ENCODE measurements around the gene UCKL1. TPM values are rescaled to one million over a fixed set of nuclear protein-coding genes. Genes with fewer than 3 reads are reported as not detected.
"Not testable (repeated sequence)": the region's sequence is repeated elsewhere in the genome, so short reads cannot be mapped to it uniquely, and the experiment has no call there.

The UCKL1 gene
- polyA plus RNA-seq, 1 donor = 51.0 TPM

- DNase-seq = no peak
Observed at GRCh38 chr20:63973160-63973479, 16.9 kb upstream of the UCKL1 start.

GRCh38 chr20:63972312-63973159, 16.3 kb upstream of the UCKL1 start:
- DNase-seq = no peak

GRCh38 chr20:63971960-63972311, 15.7 kb upstream of the UCKL1 start:
- not testable (repeated sequence) for DNase-seq

- no peak for DNase-seq
Observed at GRCh38 chr20:63970714-63971431, 14.7 kb upstream of the UCKL1 start.

- DNase-seq = peak; percentile 58
Observed at GRCh38 chr20:63969838-63970713, 13.9 kb upstream of the UCKL1 start, which contains the start of gene ZNF512B. Gene ZNF512B, minus strand, starts transcription at chr20:63969930. Its CDS starts 1,980 bp downstream, at chr20:63967950.

- no peak for DNase-seq
Observed at GRCh38 chr20:63968928-63969760, 12.9 kb upstream of the UCKL1 start.

- DNase-seq = no peak
Observed at GRCh38 chr20:63968136-63968927, 12.1 kb upstream of the UCKL1 start.

- DNase-seq = no peak
Observed at GRCh38 chr20:63967330-63968135, 11.3 kb upstream of the UCKL1 start.

GRCh38 chr20:63966944-63967322, 10.7 kb upstream of the UCKL1 start:
- DNase-seq = no peak

- no peak for DNase-seq
Observed at GRCh38 chr20:63966172-63966943, 10.1 kb upstream of the UCKL1 start.

GRCh38 chr20:63964412-63964811, 8.2 kb upstream of the UCKL1 start:
- no peak for DNase-seq

- no peak for DNase-seq
Observed at GRCh38 chr20:63963784-63964301, 7.6 kb upstream of the UCKL1 start.

GRCh38 chr20:63963348-63963741, 7.1 kb upstream of the UCKL1 start:
- DNase-seq = no peak

GRCh38 chr20:63962426-63963347, 6.5 kb upstream of the UCKL1 start:
- no peak for DNase-seq

- no peak for DNase-seq
Observed at GRCh38 chr20:63961664-63962425, 5.6 kb upstream of the UCKL1 start.

GRCh38 chr20:63960654-63961621, 4.7 kb upstream of the UCKL1 start:
- DNase-seq = not testable (repeated sequence)
